ENCODE results near the gene ZNF385D. TPM values are rescaled to one million over a fixed set of nuclear protein-coding genes. Genes with fewer than 3 reads are reported as not detected.

ZNF385D gene
- total RNA-seq, 3 donors from 2014 or later: 3.2 to 4.3 (median 3.8) TPM

- intact Hi-C loops (cut with DNase I; ENCODE audit: low total_unique reads): no loop called here
- H3K27me3 ChIP-seq: no peaks in the 10 kb centered on the region
- no peak overlapping the region for H3K4me3 ChIP-seq
- H3K4me1 ChIP-seq: no peaks in the 10 kb centered on the region
- no peaks in the 10 kb centered on the region for H3K36me3 ChIP-seq
- TF ChIP-seq, protein P1, sequence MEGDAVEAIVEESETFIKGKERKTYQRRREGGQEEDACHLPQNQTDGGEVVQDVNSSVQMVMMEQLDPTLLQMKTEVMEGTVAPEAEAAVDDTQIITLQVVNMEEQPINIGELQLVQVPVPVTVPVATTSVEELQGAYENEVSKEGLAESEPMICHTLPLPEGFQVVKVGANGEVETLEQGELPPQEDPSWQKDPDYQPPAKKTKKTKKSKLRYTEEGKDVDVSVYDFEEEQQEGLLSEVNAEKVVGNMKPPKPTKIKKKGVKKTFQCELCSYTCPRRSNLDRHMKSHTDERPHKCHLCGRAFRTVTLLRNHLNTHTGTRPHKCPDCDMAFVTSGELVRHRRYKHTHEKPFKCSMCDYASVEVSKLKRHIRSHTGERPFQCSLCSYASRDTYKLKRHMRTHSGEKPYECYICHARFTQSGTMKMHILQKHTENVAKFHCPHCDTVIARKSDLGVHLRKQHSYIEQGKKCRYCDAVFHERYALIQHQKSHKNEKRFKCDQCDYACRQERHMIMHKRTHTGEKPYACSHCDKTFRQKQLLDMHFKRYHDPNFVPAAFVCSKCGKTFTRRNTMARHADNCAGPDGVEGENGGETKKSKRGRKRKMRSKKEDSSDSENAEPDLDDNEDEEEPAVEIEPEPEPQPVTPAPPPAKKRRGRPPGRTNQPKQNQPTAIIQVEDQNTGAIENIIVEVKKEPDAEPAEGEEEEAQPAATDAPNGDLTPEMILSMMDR (IDR thresholded peaks at IDR 0.05): no peak
- TF ChIP-seq POLR2AphosphoS5 (IDR thresholded peaks at IDR 0.05): no peak
- TF ChIP-seq POLR2A (IDR thresholded peaks at IDR 0.05): no peak
- no peak overlapping the region for H3K27ac ChIP-seq
- no peak for DNase-seq (ENCODE audit: low spot score in 2 of 2)
- H3K9me3 ChIP-seq: no peaks in the 10 kb centered on the region
Measured at GRCh38 chr3:21649519-21649918, 101.5 kb downstream of the ZNF385D start.

DNA sequence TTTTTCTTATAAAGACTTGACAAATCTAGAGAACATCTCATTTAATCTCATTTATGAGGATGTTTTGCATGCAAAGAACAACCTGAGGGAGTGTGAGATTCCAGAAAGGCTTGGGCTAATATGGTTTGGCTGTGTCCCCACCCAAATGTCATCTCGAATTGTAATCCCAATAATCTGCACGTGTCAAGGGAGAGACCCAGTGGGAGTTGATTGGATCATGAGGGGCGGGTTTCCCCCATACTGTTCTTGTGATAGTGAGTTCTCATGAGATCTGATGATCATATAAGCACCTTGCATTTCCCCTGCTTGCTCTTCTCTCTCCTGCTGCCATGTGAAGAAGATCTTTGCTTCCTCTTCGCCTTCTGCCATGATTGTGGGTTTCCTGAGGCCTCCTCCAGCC is 103.0 kb downstream of the ZNF385D start:
- Histone ChIP-seq H3K9me3 (no peaks in the 10 kb centered on the region), H3K27ac (no peak overlapping the region), H3K36me3 (no peaks in the 10 kb centered on the region), H3K4me1 (no peaks in the 10 kb centered on the region), H3K27me3 (no peaks in the 10 kb centered on the region), H3K4me3 (no peak overlapping the region)
- DNase-seq (ENCODE audit: low spot score in 2 of 2): no peak
- intact Hi-C loops (cut with DNase I; ENCODE audit: low total_unique reads): no loop called here
- no peak for TF ChIP-seq POLR2AphosphoS5 (IDR thresholded peaks at IDR 0.05)

DNA sequence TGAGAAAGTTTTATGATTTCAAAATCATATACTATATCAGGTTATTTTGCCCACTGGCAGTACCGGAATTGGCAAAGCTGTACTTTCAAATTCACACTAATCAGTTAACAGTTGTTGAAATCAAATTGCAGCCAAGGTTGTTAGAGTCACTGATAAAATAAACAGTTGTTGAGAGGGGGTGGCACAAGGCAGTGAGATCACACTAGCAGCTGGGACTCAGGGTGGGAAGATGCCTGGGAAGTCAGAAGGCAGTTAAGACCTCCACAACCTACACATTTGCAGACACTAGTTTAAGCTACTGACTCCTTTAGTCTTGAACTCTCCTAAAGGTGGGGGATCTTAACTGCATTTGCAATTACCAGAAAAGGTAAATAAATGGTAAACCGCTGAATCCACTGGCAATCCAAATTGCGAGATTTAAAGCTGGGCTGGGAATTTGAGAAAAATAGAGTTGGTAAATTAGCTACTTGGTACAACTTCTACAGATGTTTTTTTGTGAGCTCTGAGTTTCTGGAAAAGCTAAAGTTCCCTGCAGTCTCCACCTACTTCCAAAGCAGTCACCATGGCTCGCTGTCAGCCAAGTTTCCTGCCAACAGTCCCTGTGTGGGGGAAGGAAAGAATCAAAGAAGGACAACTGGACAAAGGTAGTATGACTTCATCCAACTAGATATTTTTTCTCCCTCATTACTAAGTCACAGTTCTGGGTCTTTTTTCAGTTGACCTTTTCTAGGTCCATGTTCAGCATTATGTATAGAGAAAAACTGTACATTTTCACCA is 105.7 kb downstream of the ZNF385D start:
- peak overlapping the region in 1 of 3 donors; percentile 3 for H3K4me3 ChIP-seq
- peak in 1 of 2 donors; percentile 21 for DNase-seq (ENCODE audit: low spot score in 2 of 2)
- intact Hi-C loops (cut with DNase I; ENCODE audit: low total_unique reads): no loop called here
- no peaks in the 10 kb centered on the region for H3K27me3 ChIP-seq
- peak overlapping the region in 1 of 2 donors; percentile 82 for H3K27ac ChIP-seq
- TF ChIP-seq, protein P1 (IDR thresholded peaks at IDR 0.05): no peak
- TF ChIP-seq POLR2A (IDR thresholded peaks at IDR 0.05): no peak
- no peak for TF ChIP-seq POLR2AphosphoS5 (IDR thresholded peaks at IDR 0.05)
- H3K4me1 ChIP-seq: no peaks in the 10 kb centered on the region
- H3K36me3 ChIP-seq: no peaks in the 10 kb centered on the region
- no peaks in the 10 kb centered on the region for H3K9me3 ChIP-seq

GRCh38 chr3:21644268-21644667 is 106.7 kb downstream of the ZNF385D start:
- peak overlapping the region in 1 of 2 donors; percentile 82 for H3K27ac ChIP-seq
- TF ChIP-seq POLR2A (IDR thresholded peaks at IDR 0.05): no peak
- TF ChIP-seq POLR2AphosphoS5 (IDR thresholded peaks at IDR 0.05): no peak
- H3K9me3 ChIP-seq: no peaks in the 10 kb centered on the region
- H3K4me3 ChIP-seq: no peak overlapping the region
- no peaks in the 10 kb centered on the region for H3K36me3 ChIP-seq
- no peaks in the 10 kb centered on the region for H3K4me1 ChIP-seq
- intact Hi-C loops (cut with DNase I; ENCODE audit: low total_unique reads): no loop called here
- DNase-seq (ENCODE audit: low spot score in 2 of 2): no peak
- no peaks in the 10 kb centered on the region for H3K27me3 ChIP-seq

DNA sequence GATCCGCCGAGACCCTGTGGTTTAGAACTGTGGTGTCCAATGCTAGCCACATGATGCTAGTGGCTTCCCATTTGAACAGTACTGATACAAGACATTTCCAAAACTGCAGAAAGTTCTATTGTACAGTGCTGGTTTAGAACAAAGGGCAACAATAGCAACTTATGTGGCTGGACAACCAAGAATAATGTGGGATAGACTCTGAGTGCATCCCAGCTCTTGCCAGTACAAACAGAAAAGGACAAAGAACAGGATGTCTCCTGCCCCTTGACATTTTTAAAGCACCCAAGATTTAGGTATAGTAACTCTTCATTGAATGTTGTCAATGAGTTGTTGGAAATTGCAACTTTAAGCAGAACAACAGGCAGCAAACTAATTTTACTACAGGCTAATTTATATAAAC is 107.3 kb downstream of the ZNF385D start:
- no peaks in the 10 kb centered on the region for H3K27me3 ChIP-seq
- H3K4me3 ChIP-seq: no peak overlapping the region
- TF ChIP-seq POLR2AphosphoS5 (IDR thresholded peaks at IDR 0.05): no peak
- TF ChIP-seq, protein P1 (IDR thresholded peaks at IDR 0.05): no peak
- TF ChIP-seq POLR2A (IDR thresholded peaks at IDR 0.05): no peak
- no peak for DNase-seq (ENCODE audit: low spot score in 2 of 2)
- intact Hi-C loops (cut with DNase I; ENCODE audit: low total_unique reads): no loop called here
- H3K27ac ChIP-seq: no peak overlapping the region
- H3K4me1 ChIP-seq: no peaks in the 10 kb centered on the region
- H3K9me3 ChIP-seq: no peaks in the 10 kb centered on the region
- H3K36me3 ChIP-seq: no peaks in the 10 kb centered on the region

- H3K27me3 ChIP-seq: no peaks in the 10 kb centered on the region
- H3K4me3 ChIP-seq: no peak overlapping the region
- intact Hi-C loops (cut with DNase I; ENCODE audit: low total_unique reads): no loop called here
- H3K36me3 ChIP-seq: no peaks in the 10 kb centered on the region
- H3K27ac ChIP-seq: no peak overlapping the region
- DNase-seq (ENCODE audit: low spot score in 2 of 2): no peak
- no peaks in the 10 kb centered on the region for H3K4me1 ChIP-seq
- no peak for TF ChIP-seq POLR2A (IDR thresholded peaks at IDR 0.05)
- TF ChIP-seq, protein P1 (IDR thresholded peaks at IDR 0.05): no peak
- TF ChIP-seq POLR2AphosphoS5 (IDR thresholded peaks at IDR 0.05): no peak
- no peaks in the 10 kb centered on the region for H3K9me3 ChIP-seq
Measured at GRCh38 chr3:21642433-21642832, 108.6 kb downstream of the ZNF385D start.
